H1 (cell line): Measurements from ENCODE around the gene STAM. TPM values are rescaled to one million over a fixed set of nuclear protein-coding genes. Genes with fewer than 3 reads are reported as not detected.

Experiments
- CHD2 ChIP-seq: IDR thresholded peaks from 2 replicates; pipeline ENCODE4 v1.6.1; 2012; ENCODE audit warnings: low read length, improper control_type of control experiment
- RNF2 ChIP-seq: fragments of 200-900, 300-1000 bp; sonication (generic); IDR thresholded peaks from 2 replicates; pipeline ENCODE4 v1.7.1; 2016; ENCODE audit warnings: borderline replicate concordance, low read depth, mild to moderate bottlenecking, antibody characterized with exemption, low read length; ENCODE audit not compliant: poor library complexity, severe bottlenecking; ENCODE audit errors: missing control alignments
- SIX5 ChIP-seq: IDR thresholded peaks from 2 replicates; pipeline ENCODE4 v1.6.1; 2011; ENCODE audit warnings: mild to moderate bottlenecking, low read depth, low read length
- ZNF274 ChIP-seq: IDR thresholded peaks from 2 replicates; pipeline ENCODE4 v1.7.0; 2012; ENCODE audit warnings: low read length, borderline replicate concordance; ENCODE audit errors: extremely low read depth
- polyA plus RNA-seq, 7 experiments: library from polyadenylated mRNA; depleted of rRNA in 3 of 7; stranded (reverse) in 5 of 7; unstranded in 2 of 7; fragments of >200 nt in 5 of 7; fragments of 200-250 nt in 2 of 7; gene quantifications; 1 replicate in 5 of 7; 2 replicates in 1 of 7; 4 replicates in 1 of 7; pipeline versions ENCODE4 v1.2.1 to v1.2.3, GENCODE V29; 2011 to 2013; ENCODE audit warnings: missing spikeins in 2 of 7, mixed read lengths in 2 of 7
- total RNA-seq: library from RNA; stranded (reverse); fragmentation: NEBNext Ultra II Directional; extraction: Animal tissue kit (Norgen Biotek cat#: 25700); gene quantifications from 2 replicates; pipeline ENCODE4 v1.2.1, GENCODE V29; 2021
- TF ChIP-seq, protein P1 (sequence below): IDR thresholded peaks from 2 replicates; pipeline ENCODE4 v1.6.1; 2011; ENCODE audit warnings: low read length, improper control_type of control experiment

STAM gene
- total and polyA plus RNA-seq, 2 of the 8 experiments (the other 6 are each of a cell fraction or from before 2014, with no cell fraction given) = 22.0 to 27.8 TPM

DNA sequence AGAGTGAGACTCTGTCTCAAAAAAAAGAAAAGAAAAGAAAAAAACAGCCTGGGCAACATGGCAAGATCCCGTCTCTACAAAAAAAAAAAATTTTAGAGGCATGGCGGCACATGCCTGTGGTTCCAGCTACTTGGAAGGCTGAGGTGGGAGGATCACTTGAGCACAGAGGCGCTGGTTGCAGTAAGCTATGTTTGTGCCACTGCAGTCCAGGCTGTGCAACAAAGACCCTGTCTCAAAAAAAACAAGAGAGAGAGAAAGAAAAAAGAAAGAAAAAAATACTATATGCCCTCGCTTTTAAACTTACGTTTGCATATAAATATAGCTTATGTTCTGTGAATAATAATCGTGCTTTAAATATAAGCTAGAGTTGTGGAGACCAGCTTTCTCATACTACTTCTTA, 38.0 kb upstream of the STAM start (continued):
- TF ChIP-seq RNF2 (no peak), ZNF274 (no peak), CHD2 (no peak), SIX5 (no peak)
- TF ChIP-seq, protein P1, sequence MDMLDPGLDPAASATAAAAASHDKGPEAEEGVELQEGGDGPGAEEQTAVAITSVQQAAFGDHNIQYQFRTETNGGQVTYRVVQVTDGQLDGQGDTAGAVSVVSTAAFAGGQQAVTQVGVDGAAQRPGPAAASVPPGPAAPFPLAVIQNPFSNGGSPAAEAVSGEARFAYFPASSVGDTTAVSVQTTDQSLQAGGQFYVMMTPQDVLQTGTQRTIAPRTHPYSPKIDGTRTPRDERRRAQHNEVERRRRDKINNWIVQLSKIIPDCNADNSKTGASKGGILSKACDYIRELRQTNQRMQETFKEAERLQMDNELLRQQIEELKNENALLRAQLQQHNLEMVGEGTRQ = no peak
